CD4-positive, alpha-beta T cell treated with Interleukin-4 for 1 hour (primary cell): ENCODE measurements around the gene STRN4.
A peak's percentile ranks its signal among the peaks of the same experiment; 100 is the strongest.
"Not testable (repeated sequence)": the region's sequence is repeated elsewhere in the genome, so short reads cannot be mapped to it uniquely, and the experiment has no call there.

Experiments used
- DNase-seq, 2 donors: peaks; one replicate each; pipeline ENCODE4 v3.0.0-alpha.2; 2020 to 2022

STRN4 gene

DNA sequence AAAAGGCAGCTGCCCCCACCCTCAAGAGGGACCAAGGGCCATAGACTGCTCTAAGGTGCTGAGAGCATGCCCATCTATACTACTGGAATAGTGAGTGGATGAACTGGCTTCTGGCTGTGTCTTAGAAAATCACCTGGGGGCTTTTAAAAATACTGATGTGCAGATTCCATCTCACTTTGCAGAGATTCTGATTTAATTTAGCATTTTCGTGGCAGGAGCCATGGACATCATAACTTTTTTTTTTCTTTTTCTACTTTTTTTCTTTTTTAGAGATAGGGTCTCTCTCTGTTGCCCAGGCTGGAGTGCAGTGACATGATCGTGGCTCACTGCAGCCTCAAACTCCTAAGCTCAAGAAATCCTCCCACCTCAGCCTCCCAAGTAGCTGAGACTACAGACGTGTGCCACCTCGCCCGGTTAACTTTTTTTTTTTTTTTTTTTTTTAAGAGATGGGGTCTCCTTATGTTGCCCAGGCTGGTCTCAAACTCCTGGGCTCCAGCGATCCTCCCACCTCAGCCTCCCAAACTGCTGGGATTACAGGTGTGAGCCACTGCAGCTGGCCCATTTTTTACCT is 33.4 kb downstream of the STRN4 start:
- not testable (repeated sequence) for DNase-seq

DNA sequence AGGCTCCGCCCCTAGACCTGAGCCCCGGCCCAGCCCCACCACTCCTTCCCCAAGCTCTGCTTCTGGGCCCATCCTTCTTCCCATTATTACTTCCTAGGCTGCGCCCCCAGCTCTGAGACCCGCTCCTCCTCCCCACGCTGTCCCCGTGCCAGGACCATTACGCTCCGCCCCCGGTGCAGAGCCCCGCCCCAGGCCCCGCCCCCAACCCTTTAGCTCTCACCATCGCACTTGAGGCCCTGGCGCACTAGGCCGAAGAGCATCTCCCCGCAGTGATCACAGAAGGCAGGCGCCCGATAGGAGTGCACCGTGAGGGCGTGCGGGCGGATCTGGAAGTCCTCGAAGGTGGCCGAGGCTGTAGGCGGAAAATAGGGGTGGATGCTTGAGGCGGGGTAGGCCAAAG is 35.6 kb downstream of the STRN4 start:
- DNase-seq = no peak

DNA sequence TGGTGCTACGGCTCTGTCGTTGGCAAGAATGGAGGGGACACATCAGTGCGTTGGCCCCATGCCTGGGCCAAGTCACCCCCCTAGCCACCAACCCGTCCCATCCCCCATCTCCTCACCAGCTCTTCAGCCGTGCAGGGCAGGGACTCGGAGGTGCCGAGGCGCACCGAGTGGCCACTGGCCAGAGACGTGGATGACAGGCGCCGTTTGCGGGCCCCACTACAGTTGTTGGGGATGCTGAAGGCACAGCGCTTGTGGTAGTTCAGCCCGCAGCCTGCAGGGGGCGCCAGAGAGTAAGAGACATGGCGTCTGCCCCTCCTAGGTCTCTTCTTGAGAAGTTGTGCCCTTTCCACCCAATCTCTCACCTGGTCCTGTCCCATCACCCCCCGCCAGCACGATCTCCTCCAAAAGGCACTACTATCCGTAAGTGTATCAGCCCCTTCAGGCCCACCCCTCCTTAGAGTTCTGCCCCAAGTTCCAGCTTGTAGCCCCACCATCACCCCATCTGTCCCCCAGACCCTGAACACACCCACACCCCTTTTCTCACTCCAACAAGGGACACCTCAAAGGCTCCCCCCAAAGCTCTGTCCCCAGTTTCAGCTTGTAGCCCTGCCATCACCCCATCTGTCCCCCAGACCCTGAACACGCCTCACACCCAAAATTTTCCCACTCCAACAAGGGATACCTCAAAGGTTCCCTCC is 41.7 kb downstream of the STRN4 start:
- DNase-seq = peak; percentile 81 to 85

DNA sequence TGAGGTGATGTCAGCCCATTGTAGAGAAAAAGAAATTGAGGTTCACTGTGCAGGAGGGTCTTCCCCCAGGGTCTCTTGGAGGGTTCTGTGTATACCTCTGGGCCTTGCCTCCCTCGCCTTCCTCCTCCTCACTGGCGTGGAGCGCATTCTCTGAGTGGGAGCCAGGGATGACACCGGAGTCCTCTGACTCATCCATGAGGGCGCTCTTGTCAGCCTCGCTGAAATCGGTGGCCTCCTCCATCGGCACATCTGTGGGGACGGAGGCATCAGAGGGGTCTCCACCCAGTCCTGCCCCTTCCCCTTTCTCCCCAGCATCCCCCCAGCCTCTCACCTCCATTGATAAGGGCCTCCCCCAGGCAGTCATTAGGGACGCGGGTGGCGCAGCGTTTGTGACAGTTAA is 45.5 kb downstream of the STRN4 start:
- no peak for DNase-seq

DNA sequence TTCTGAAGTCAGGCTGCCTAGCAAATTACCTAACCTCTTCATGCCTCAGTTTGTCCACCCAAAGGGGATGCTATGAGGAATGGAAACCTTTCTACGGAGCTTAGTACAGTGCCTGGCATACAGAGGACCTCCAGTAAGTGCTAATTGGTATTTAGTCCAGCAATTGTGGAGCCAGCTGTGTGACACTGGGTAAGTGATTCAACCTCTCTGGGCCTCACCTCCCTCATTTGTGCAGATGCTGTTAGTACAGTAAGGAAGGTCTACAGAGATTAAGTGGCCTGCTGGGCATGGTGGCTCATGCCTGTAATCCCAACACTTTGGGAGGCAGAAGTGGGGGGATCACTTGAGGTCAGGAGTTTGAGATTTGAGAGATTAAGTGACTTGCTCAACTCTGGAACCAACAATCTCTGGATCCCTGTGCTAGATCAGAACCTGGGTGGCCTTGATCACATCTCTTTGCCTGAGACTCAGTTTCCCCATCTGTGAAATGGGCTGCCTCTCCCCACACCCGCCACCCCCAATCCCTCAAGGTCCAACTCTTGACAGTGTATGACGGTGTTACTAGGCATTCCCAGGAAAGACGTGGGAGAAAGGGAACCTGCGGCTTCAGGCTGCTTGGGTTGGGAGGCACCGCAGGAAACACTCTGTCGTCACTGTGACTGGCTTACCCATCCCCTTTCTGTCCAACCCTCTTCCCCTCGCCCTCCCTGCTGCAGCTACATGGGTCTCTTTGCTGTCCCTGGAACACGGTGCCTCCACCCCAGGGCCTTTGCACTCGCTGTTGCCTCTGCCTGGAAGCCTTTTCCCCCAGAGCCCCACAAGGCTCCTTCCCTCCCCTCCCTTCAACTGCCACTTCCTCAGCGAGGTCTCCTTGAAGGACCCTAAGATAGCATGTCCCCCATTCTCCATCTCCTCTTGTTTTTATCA is 47.6 kb downstream of the STRN4 start:
- DNase-seq = no peak

DNA sequence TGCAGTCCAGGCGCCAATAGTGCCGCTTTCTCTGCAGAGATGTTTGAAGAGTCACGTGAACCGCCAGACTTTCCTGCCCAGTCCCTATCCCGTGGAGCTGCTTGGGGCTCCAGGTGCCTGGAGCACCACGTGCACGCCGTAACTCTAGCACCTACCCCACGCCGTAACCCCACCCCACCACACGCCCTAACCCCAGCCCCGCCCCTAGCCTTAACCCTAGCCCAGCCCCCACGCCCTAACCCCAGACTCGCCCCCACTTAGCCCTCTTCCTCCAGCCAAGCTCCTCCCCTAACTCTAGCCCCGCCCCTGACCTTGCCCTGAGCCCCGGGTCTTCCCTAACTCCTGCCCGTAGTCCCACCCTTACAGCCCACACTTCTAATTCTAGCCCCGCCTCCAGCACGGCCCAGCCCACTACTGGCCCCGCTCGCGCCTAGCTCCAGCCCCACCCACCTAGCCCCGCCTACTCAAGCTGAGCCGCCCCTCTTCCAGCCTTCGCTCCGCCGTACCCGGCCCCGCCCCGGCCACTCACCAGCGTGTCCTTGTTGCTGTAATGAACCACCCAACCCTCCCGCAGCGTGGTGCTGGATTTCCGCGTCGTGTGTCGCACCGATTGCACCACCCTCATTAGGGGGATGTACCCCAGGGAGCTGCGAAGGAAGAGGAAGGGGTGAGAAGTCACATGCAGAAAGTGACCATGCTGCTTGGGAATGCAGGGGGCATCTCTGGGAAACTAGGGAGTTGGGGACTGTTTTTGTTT is 48.9 kb downstream of the STRN4 start:
- peak in 1 of 2 donors; percentile 37 for DNase-seq

DNA sequence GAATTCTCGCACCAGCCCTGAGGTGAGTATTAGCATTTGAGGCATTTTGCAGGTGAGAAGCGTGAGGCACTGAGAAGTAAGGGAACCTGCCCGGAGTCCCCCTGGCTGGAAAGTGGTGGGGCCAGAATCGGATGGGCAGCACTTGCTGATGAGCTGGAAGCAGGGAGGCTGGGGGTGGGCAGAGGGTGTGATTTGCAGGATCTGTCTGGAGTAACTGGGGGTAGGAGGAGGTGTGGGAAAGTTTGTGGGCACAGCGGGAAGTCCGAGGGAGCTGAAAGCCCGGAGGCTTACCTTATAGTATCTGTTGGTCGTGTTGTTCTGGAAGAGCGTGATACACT is 49.4 kb downstream of the STRN4 start:
- no peak for DNase-seq

DNA sequence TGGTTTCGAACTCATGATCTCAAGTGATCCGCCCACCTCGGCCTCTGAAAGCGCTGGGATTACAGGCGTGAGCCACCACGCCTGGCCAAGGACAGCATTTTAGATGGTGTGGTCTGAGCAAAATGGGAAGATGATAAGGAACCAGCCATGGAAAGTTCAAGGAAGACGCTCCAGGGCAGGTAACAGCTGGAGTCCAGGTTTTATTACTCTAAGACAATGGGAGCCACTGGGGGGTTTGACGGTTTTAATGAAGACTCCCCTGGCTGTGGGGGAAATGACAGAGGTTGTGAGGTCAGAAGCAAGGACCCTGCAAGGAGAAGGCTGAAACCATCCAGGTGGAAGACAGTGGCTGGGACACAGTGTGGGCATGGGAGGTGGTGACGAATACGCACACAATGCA is 50.2 kb downstream of the STRN4 start:
- no peak for DNase-seq

DNA sequence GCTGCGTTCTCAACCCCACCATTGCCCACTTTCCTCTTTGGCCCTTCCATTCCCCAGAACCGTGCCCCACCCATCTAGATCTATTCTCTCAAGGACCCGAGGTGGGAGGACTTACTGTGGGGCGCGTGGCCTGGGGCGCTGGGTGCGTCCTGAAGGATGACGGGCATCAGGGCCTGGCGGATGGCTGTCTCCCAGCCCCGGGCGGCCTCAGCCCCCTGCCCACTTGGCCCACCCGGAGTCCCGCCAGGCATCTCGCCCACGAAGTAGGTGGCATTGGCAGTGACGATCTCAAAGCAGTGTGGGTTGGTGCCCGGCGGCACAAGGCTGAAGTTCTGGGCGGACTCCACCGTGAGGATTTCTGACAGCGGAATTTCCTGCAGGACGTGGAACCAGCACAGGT is 52.5 kb downstream of the STRN4 start:
- no peak for DNase-seq

DNA sequence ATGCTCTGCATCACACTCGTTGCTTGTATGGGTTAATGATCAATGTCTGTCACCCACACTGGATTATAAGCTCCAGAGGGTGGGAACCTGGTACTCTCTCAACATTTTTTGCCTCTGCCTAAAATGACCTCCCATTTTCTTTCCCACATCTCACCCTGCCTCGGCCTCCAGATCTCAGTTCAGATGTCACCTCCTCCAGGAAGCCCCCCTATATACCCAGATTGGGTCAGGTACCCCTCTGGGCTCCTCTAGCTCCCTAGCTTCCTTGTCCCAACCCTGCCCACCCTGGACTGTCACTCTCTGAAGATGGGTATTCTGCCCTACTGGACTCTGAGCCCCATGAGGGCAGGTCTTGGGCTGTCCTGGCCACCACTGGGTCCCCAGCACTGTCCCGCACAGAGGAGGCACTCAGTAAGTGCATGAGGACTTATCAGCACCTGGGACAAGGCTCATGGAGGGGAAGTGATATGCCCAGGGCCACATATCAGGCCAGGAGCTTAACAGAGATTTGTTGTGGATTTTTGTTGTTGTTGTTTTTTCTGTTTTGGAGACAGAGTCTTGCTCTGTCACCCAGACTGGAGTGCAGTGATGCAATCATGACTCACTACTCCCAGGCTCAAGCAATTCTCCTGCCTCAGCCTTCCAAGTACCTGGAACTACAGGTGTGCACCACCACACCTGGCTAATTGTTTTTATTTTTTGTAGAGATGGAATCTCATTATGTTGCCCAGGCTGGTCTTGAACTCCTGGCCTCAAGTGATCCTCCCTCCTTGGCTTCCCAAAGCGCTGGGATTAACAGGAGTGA is 53.1 kb downstream of the STRN4 start:
- no peak for DNase-seq

DNA sequence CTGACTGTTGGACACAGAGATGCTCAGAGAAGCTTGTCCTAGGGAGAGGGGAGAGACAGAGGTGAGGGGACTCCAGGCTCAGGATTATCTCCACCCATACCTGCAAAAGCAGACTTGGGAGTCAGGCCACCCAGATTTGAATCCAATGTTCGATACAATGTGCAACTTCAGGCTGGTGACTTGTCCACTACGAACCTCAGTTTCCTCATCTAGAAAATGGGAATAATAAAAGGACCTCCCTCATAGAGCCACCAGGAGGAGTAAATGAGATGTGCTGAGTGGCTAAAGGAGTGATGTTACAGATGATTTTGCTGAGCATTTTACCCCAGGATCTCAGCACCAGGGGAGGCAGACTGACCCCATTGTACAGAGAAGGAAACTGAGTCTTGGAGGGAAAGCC is 54.3 kb downstream of the STRN4 start:
- DNase-seq = no peak

DNA sequence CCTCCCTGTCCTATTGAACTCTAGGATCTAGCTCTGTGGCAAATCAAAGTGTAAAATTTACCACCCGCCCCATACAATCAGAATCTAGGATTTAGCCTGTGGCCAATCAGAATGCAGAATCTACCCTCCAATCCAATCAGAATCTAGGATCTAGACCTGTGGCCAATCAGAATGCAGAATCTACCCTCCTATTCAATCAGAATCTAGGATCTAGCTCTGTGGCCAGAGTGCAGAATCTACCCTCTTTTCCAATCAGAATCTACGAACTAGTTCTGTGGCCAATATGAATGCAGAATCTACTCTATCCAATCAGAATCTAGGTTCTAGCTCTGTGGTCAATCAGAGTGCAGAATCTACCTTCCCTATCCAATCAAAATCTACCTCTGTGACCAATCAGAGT is 55.1 kb downstream of the STRN4 start:
- DNase-seq = no peak

DNA sequence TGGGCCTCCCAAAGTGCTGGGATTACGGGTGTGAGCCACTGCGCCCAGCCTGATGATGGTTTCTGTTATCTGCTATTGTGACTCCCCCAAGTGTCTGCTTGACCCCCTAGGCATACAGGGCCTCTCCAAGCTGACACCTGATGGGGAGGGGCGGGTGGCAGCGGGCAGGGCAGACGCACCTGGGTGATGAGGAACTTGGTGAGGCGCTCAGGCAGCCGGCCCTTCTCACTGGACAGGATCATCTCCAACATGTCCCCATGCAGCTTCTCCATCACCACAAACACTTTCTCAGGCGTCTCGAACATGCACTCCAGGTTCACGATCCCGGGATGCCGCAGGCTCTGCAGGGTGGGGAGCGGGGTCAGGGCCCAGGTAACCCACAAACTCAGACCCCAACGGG is 56.9 kb downstream of the STRN4 start:
- DNase-seq = no peak

DNA sequence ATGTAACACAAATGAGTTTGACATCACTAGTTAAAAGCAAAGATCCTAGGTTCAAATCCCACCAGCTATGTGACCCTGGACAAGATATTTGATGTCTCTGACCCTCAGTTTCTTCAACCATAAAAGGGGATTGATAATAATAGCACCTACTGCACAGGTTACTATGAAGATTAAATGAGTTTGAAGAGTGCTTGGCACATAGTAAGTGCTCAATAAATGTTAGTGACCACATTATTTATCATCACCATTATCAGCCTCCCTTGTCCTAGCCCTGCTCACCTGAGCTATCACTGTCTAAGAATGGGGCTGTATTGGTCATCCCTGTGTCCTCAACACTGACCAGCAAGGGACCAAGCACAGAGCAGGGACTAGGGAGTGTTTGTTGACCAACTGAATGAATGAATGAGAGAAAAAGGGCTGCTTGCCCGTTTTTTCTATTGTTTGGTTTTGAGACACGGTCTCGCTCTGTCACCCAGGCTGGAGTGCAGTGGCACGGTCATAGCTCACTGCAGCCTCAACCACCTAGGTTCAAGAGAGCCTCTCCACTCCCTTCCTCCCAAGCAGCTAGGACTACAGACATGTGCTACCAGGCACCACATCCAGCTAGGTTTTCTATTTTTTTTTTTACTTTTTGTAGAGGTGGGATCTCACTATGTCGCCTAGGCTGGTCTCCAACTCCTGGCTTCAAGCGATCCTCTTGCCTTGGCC is 58.7 kb downstream of the STRN4 start:
- DNase-seq = no peak

DNA sequence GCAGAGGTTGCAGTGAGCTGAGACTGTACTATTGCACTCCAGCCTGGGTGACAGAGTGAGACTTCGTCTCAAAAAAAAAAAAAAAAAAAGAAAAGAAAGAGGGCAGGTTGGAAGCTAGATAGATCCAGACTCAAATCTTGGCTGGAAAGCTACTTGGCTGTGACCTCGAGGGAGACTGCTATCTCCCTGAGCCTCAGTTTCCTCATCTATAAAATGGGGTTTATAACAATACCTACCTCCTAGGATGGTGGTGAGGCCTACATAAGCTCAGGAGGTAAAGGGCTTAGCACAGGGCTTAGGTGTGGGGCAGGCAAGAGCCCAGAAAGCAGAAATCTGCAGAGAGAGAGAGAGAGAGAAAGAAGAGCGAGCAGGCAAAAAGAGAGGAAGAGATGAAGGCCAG is 61.1 kb downstream of the STRN4 start:
- no peak for DNase-seq

DNA sequence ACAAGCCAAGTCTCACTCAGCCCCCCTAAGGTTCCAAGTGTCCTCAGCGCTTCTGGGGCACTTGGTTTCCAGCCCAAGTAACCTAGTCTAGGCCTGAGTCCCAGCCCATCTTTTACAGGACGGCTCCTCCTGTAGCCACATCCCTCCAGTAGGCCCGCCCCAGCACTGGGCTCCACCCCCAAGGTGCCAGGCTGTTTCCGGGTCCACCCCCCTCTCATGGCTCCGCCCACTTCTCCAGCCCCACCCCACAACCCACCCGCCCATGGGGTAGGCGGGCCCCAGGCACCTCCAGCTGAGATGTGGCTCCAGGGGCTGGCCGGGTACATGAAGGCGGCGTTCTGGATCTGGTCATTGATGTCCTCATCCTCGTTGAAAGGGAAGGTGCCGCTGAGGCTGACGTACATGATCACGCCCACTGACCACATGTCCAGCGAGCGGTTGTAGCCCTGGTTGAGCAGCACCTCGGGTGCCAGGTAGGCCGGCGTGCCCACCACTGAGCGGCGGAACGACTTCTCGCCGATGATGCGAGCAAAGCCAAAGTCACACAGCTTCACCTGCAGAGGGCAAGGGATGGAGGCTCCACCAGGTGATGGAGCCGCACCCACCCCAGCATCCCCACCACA is 68.0 kb downstream of the STRN4 start:
- DNase-seq = peak; percentile 71 to 73

DNA sequence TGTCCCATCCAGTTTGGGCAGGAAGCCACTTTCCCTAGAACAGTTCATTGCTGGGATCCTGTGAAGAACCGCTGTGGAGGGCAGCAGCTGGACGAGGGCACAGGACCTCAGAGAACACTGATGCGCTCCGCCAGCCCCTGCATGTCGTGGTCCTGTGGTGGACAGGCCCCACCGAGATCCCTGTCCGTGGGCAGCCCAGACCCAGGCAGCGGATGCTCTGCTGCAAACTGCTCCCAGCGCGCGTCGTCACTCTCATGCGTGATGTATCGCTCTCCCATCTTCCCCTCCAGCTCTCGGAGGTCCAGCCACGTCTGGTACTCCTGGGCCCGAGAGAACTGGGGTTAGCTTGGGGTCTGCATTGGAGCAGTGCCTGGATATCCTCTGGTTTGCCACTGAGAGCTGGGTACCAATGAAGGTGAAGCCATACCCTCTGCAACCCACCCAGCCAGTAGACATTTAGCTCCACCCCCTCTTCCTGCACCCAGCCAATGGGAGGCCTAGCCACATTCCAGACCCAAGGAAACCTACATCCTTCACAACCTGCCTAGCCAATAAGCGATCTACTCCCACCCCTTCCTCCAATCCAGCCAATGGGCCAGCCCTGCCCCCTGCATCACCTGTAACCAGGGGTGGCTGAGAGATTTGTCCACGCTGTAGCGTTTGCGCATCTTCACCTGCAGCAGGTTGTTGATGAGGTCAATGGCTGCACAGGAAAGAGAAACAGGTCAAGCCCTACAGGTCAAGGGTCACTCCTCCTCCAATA is 71.7 kb downstream of the STRN4 start:
- DNase-seq = no peak

DNA sequence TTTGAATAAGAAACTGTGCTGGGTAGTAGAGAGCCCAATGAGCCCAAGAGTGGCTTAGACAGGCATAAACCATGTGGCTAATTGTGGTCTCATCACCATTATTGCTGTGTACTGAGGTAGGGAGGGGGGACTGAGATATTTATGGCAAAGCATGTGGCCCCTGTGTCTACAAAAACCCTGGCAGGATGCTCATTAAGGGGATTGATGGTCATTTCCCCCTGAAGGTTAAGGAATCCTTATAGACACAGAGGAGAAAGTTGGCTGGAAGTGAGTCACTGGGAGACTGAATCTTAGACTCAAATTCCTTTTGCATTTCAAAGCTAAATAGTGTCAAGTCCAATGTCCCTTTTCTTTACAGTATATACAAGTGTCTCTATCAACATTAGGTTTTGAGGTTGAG is 75.4 kb downstream of the STRN4 start:
- no peak for DNase-seq
